Epithelial cell of proximal tubule (primary cell): ENCODE measurements around the gene SCD5. TPM values are rescaled to one million over a fixed set of nuclear protein-coding genes. Genes with fewer than 3 reads are reported as not detected.
A peak's percentile ranks its signal among the peaks of the same experiment; 100 is the strongest.

ENCODE experiments used
- DNase-seq: peaks from one replicate; pipeline ENCODE4 v3.0.0-alpha.2; 2011; ENCODE audit warnings: low read depth
- H3K4me3 ChIP-seq: 2 replicates; pipeline ENCODE4 v1.5.1; 2011; ENCODE audit warnings: low read depth, mild to moderate bottlenecking, low read length
- CTCF ChIP-seq: conservative IDR thresholded peaks from 2 replicates; pipeline ENCODE4 v1.5.1; 2012; ENCODE audit warnings: low read depth, mild to moderate bottlenecking, low read length
- total RNA-seq: library from RNA; depleted of rRNA; stranded (reverse); fragments of >200 nt; gene quantifications from 2 replicates; pipeline ENCODE4 v1.2.3, GENCODE V29; 2015

The SCD5 gene
- total RNA-seq, 1 donor from 2014 or later = 22.7 TPM

GRCh38 chr4:82711158-82711785 is 87.3 kb downstream of the SCD5 start:
- TF ChIP-seq CTCF = no peak
- no peak for DNase-seq
- H3K4me3 ChIP-seq = no peak overlapping the region

GRCh38 chr4:82710197-82710929 is 88.2 kb downstream of the SCD5 start:
- DNase-seq = no peak
- H3K4me3 ChIP-seq = no peak overlapping the region
- TF ChIP-seq CTCF = no peak

- DNase-seq = no peak
- no peak for TF ChIP-seq CTCF
- H3K4me3 ChIP-seq = no peak overlapping the region
Observed at GRCh38 chr4:82708982-82709381, 89.6 kb downstream of the SCD5 start.

- no peak for TF ChIP-seq CTCF
- H3K4me3 ChIP-seq = no peak overlapping the region
- peak; percentile 59 for DNase-seq
Observed at GRCh38 chr4:82706349-82707000, 92.1 kb downstream of the SCD5 start.

- DNase-seq = no peak
- no peak for TF ChIP-seq CTCF
- no peak overlapping the region for H3K4me3 ChIP-seq
Observed at GRCh38 chr4:82705928-82706300, 92.7 kb downstream of the SCD5 start.

- no peak for DNase-seq
- no peak for TF ChIP-seq CTCF
- no peak overlapping the region for H3K4me3 ChIP-seq
Observed at GRCh38 chr4:82705169-82705927, 93.2 kb downstream of the SCD5 start.
